NCI-H510A (cell line): ENCODE results near the gene ATF5.

Experiments
- DNase-seq: peaks from one replicate; lab custom pipeline; 2025; lab: John Stamatoyannopoulos, UW

The ATF5 gene

GRCh38 chr19:49976496-49976895, 47.5 kb downstream of the ATF5 start:
- no peak for DNase-seq

- DNase-seq, result no peak
These were observed 48.1 kb downstream of the ATF5 start for GRCh38 chr19:49977076-49977475.

DNA sequence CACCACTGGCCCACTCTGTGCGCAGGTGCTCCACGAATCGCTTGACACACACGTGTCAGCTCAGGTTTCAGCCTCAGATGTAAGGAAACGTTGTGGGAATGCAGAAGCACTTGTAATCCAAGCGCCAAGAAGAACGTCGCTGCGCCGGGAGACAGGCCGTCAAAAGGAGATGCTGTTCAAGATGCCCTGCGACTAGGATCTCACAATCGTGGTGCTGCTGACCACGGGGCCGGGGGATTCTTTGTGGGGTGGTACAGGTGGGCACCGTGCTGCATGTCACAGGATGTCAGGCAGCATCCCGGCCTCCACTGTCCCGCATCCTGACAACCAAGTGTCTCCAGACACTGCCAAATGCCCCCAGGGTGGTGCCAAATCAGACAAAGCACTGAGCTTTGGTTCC, 48.9 kb downstream of the ATF5 start:
- no peak for DNase-seq

DNA sequence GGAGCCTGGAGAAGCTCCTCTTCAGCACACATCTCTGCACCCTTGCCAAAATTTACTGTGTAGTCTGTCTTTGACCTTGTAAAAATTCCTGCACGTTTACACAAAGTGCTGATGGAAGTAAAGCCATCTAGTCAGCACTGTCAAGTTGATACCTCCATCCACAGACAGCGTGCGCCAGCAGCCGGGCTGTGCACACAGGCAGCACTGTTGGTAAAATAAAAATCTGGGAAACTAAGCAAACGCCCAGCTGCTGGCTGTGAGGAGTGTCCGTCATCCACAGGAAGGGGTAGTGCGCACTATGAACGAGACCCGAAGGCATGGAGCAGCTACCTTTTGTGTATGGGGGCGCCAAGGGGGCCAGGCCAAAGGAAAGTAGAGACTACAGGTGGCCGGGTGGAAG, 49.3 kb downstream of the ATF5 start:
- DNase-seq, result no peak

DNA sequence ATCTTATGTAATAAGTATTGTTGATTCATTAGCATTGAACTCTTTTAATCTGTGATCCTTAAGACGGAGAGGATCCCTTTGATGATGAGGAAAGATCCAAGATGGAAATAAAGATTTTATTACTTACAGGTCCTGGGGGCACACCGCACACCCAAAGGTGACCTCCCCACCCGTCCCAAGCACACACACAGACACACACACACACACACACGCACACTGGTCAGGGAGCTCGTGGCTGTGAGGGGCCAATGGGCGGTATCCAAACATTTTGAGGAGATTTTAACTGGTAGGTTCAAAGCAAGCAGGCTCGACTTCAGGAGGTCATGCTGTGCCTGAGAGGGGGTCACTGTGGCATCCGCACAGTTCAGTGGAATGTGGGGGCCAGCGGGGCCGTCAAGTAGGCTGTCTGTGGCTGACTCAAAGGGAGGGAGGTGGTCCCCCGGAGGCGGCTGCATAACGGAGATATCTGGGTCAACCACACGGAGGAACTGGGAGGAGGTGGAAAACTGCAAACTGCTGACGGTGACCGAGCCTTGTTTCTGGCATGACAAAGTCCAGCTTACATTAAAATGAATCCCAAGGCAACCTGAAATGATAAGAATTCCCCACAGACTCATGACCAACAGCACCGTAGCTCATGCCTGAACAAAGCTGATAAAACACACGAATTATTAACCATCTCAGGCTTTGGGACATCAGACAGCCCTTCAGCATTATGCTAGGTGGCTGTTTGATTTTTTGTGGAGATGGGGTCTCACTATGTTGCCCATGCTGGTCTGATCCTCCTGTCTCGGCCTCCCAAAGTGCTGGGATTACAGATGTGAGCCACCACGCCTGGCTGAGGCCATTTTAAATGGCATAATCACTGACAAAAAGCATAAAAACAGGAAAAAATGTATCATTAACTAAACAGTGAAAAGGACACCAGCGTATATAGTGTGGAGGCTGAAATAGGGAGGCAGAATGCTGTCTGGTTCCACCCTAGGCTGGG, 52.9 kb downstream of the ATF5 start:
- DNase-seq, result no peak
